Transverse colon (tissue), 4 donors: ENCODE results near the gene VWDE. TPM values are rescaled to one million over a fixed set of nuclear protein-coding genes. Genes with fewer than 3 reads are reported as not detected.

Experiments used
- DNase-seq: peaks from one replicate; pipeline ENCODE4 v3.0.0-alpha.2; 2019
- H3K27ac ChIP-seq, 4 donors: fragments of 200-600 bp; sonication (generic); 2 replicates each; pipeline ENCODE4 v1.5.1; 2016 to 2018; ENCODE audit warnings: inconsistent platforms in 4 of 4
- H3K27me3 ChIP-seq: fragments of 200-600 bp; sonication (generic); 2 replicates; pipeline ENCODE4 v1.5.1; 2017; ENCODE audit warnings: inconsistent platforms
- H3K36me3 ChIP-seq, 4 donors: fragments of 200-600 bp; sonication (generic); 2 replicates each; pipeline ENCODE4 v1.5.1; 2017 to 2019; ENCODE audit warnings: inconsistent platforms in 4 of 4
- H3K4me1 ChIP-seq, 4 donors: fragments of 200-600 bp; sonication (generic); 2 replicates each; pipeline ENCODE4 v1.5.1; 2017 to 2020; ENCODE audit warnings: inconsistent platforms in 4 of 4
- H3K4me3 ChIP-seq, 4 donors: fragments of 200-600 bp; sonication (generic); 1 replicate in 1 of 4; 2 replicates in 3 of 4; pipeline versions ENCODE4 v1.5.1 to v1.6.1; 2017 to 2019; ENCODE audit warnings: inconsistent platforms in 4 of 4
- H3K9me3 ChIP-seq, 2 donors: fragments of 200-600 bp; sonication (generic); 2 replicates each; pipeline ENCODE4 v1.5.1; 2017 to 2019; ENCODE audit warnings: inconsistent platforms in 2 of 2
- CTCF ChIP-seq, 5 experiments: fragments of 200-600 bp in 3 of 5; fragments of 450-650 bp in 2 of 5; sonication (generic) in 3 of 5; IDR thresholded peaks; 1 replicate in 2 of 5; 2 replicates in 3 of 5; pipeline ENCODE4 v1.5.1; 2016 to 2017; ENCODE audit warnings: antibody characterized with exemption in 5 of 5, inconsistent platforms in 3 of 5, mild to moderate bottlenecking in 2 of 5, moderate library complexity in 1 of 5
- EP300 ChIP-seq: sonication (generic); formaldehyde crosslinking; IDR thresholded peaks from one replicate; pipeline ENCODE4 v1.6.1; 2017; ENCODE audit warnings: antibody characterized with exemption, low read depth
- POLR2A ChIP-seq: fragments of 450-650 bp; IDR thresholded peaks from one replicate; pipeline ENCODE4 v1.6.1; 2016; ENCODE audit warnings: antibody characterized with exemption, mild to moderate bottlenecking, moderate library complexity
- POLR2AphosphoS5 ChIP-seq, 3 donors: sonication (generic); formaldehyde crosslinking; IDR thresholded peaks; one replicate each; pipeline ENCODE4 v1.6.1; 2016; ENCODE audit warnings: antibody characterized with exemption in 3 of 3
- WGBS, 2 donors: methylation state at CpG; one replicate each; pipeline ENCODE4 v1.1.5; 2018; ENCODE audit warnings: low coverage in 1 of 2; 5-methylcytosine and 5-hydroxymethylcytosine counted together
- in situ Hi-C, 4 donors: fragments of 200-750 bp; cut with MboI; loops; one replicate each; pipeline versions ENCODE4 v1.15.0 to v1.15.1; 2017; ENCODE audit warnings: low sequenced_read_pairs in 3 of 4, low pct_ligation_motif_present in 1 of 4, low pct_unique_long_range_greater_than_20kb in 1 of 4
- intact Hi-C: fragments of 100-400 bp; cut with DNase I; formaldehyde crosslinking; loops from one replicate; pipeline ENCODE4 v1.15.1; 2023; ENCODE audit warnings: low total_unique reads
- total RNA-seq, 4 donors: library from RNA; depleted of rRNA; stranded (reverse); fragments of >200 nt; gene quantifications; one replicate each; pipeline ENCODE4 v1.1.0, GENCODE V29; 2016

VWDE gene
- total RNA-seq, 4 donors from 2014 or later = 0.20 to 6.4 (median 2.0) TPM; not detected in 1

- Histone ChIP-seq H3K27me3 (no peaks in the 10 kb centered on the region), H3K27ac (no peak overlapping the region), H3K9me3 (no peaks in the 10 kb centered on the region), H3K36me3 (no peaks in the 10 kb centered on the region), H3K4me3 (no peak overlapping the region), H3K4me1 (no peaks in the 10 kb centered on the region)
- no peak for DNase-seq
- in situ Hi-C loops (no loop called here), intact Hi-C loops (no loop called here)
- no peak for TF ChIP-seq POLR2A
- TF ChIP-seq POLR2AphosphoS5 (IDR thresholded peaks at IDR 0.05) = no peak
- TF ChIP-seq EP300 = no peak
- no peak for TF ChIP-seq CTCF (IDR thresholded peaks at IDR 0.05)
- 92% methylated on average over 7 of the region's 7 CpGs for WGBS, 2 donors
Measured at GRCh38 chr7:12370249-12370648, 33.4 kb downstream of the VWDE start.

GRCh38 chr7:12369756-12370155, 33.9 kb downstream of the VWDE start:
- Histone ChIP-seq H3K4me1 (no peaks in the 10 kb centered on the region), H3K36me3 (no peaks in the 10 kb centered on the region), H3K27ac (no peak overlapping the region), H3K4me3 (no peak overlapping the region), H3K27me3 (no peaks in the 10 kb centered on the region), H3K9me3 (no peaks in the 10 kb centered on the region)
- 79 to 92% methylated on average over 6 of the region's 6 CpGs for WGBS, 2 donors
- intact Hi-C loops (no loop called here), in situ Hi-C loops (no loop called here)
- no peak for TF ChIP-seq POLR2A
- no peak for TF ChIP-seq POLR2AphosphoS5 (IDR thresholded peaks at IDR 0.05)
- no peak for TF ChIP-seq EP300
- TF ChIP-seq CTCF (IDR thresholded peaks at IDR 0.05) = no peak
- no peak for DNase-seq

GRCh38 chr7:12369072-12369471, 34.6 kb downstream of the VWDE start:
- H3K9me3 ChIP-seq = no peaks in the 10 kb centered on the region
- no peak overlapping the region for H3K27ac ChIP-seq
- H3K4me3 ChIP-seq = no peak overlapping the region
- in situ Hi-C loops = no loop called here
- DNase-seq = no peak
- no peaks in the 10 kb centered on the region for H3K4me1 ChIP-seq
- H3K36me3 ChIP-seq = no peaks in the 10 kb centered on the region
- intact Hi-C loops = no loop called here
- no peaks in the 10 kb centered on the region for H3K27me3 ChIP-seq
- TF ChIP-seq EP300 (no peak), POLR2AphosphoS5 (IDR thresholded peaks at IDR 0.05) (no peak), POLR2A (no peak), CTCF (IDR thresholded peaks at IDR 0.05) (no peak)

GRCh38 chr7:12360948-12361347, 42.7 kb downstream of the VWDE start:
- no peak overlapping the region for H3K4me3 ChIP-seq
- DNase-seq = no peak
- no peak for TF ChIP-seq EP300
- no peak for TF ChIP-seq POLR2A
- TF ChIP-seq POLR2AphosphoS5 (IDR thresholded peaks at IDR 0.05) = no peak
- no peak for TF ChIP-seq CTCF (IDR thresholded peaks at IDR 0.05)
- H3K36me3 ChIP-seq = no peaks in the 10 kb centered on the region
- 30 to 54% methylated on average over 2 of the region's 2 CpGs for whole genome bisulfite sequencing, 2 donors
- no peaks in the 10 kb centered on the region for H3K9me3 ChIP-seq
- in situ Hi-C loops (no loop called here), intact Hi-C loops (no loop called here)
- no peaks in the 10 kb centered on the region for H3K4me1 ChIP-seq
- H3K27me3 ChIP-seq = no peaks in the 10 kb centered on the region
- H3K27ac ChIP-seq = no peak overlapping the region
